Stomach (tissue), 9 donors: Measurements from ENCODE around the gene PPP1R1A. TPM values are rescaled to one million over a fixed set of nuclear protein-coding genes. Genes with fewer than 3 reads are reported as not detected.

Experiments
- DNase-seq, 2 donors: peaks; one replicate each; pipeline versions ENCODE4 v3.0.0 to v3.0.0-alpha.2; 2013 to 2019
- H3K27ac ChIP-seq, 5 donors: fragments of 200-600 bp in 4 of 5; sonication (generic) in 4 of 5; one replicate each; pipeline ENCODE4 v1.5.1; 2013 to 2019; ENCODE audit warnings: mild to moderate bottlenecking in 1 of 5, moderate library complexity in 1 of 5
- H3K27me3 ChIP-seq, 3 donors: fragments of 200-600 bp; sonication (generic); one replicate each; pipeline ENCODE4 v1.5.1; 2017 to 2019; ENCODE audit warnings: mixed run types in 1 of 3
- H3K36me3 ChIP-seq, 4 donors: fragments of 200-600 bp; sonication (generic); 1 replicate in 3 of 4; 2 replicates in 1 of 4; pipeline ENCODE4 v1.5.1; 2016 to 2019
- H3K4me1 ChIP-seq, 4 donors: fragments of 200-600 bp; sonication (generic); one replicate each; pipeline ENCODE4 v1.5.1; 2016 to 2019
- H3K4me3 ChIP-seq, 4 donors: fragments of 200-600 bp; sonication (generic) in 3 of 4; one replicate each; pipeline ENCODE4 v1.5.1; 2016 to 2019; ENCODE audit warnings: mild to moderate bottlenecking in 1 of 4
- H3K9me3 ChIP-seq, 4 donors: fragments of 200-600 bp; sonication (generic); one replicate each; pipeline ENCODE4 v1.5.1; 2016 to 2019
- CTCF ChIP-seq, 7 experiments: fragments of 450-650 bp in 4 of 7; fragments of 200-600 bp in 3 of 7; sonication (generic) in 3 of 7; IDR thresholded peaks; one replicate each; pipeline ENCODE4 v1.5.1; 2016 to 2019; ENCODE audit warnings: antibody characterized with exemption in 7 of 7, control low read depth in 2 of 7, mild to moderate bottlenecking in 1 of 7
- EP300 ChIP-seq: sonication (generic); formaldehyde crosslinking; IDR thresholded peaks from one replicate; pipeline ENCODE4 v1.6.1; 2017; ENCODE audit warnings: antibody characterized with exemption
- POLR2A ChIP-seq, 4 donors: fragments of 450-650 bp; IDR thresholded peaks; one replicate each; pipeline ENCODE4 v1.6.1; 2016; ENCODE audit warnings: antibody characterized with exemption in 4 of 4, control low read depth in 2 of 4, mild to moderate bottlenecking in 1 of 4, moderate library complexity in 1 of 4
- POLR2AphosphoS5 ChIP-seq, 3 donors: sonication (generic); formaldehyde crosslinking; IDR thresholded peaks; one replicate each; pipeline ENCODE4 v1.6.1; 2016; ENCODE audit warnings: antibody characterized with exemption in 3 of 3
- WGBS, 5 donors: extraction: QIAGEN DNeasy Blood & Tissue Kit in 3 of 5; methylation state at CpG; one replicate each; pipeline versions ENCODE4 v1.1.5 to v1.1.7; 2013 to 2018; 5-methylcytosine and 5-hydroxymethylcytosine counted together
- intact Hi-C: fragments of 100-400 bp; cut with DNase I; formaldehyde crosslinking; loops from one replicate; pipeline ENCODE4 v1.15.1; 2023; ENCODE audit warnings: low total_unique reads
- polyA plus RNA-seq, 3 donors: library from polyadenylated mRNA; stranded (reverse); fragments of 200-250 nt; gene quantifications; one replicate each; pipeline ENCODE4 v1.2.3, GENCODE V29; 2013
- total RNA-seq, 5 donors: library from RNA; depleted of rRNA; stranded (reverse); fragments of >200 nt; gene quantifications; one replicate each; pipeline versions ENCODE4 v1.1.0 to v1.2.3, GENCODE V29; 2014 to 2016
- donor health status: healthy with polysubstance abuse.
- donor health status: Bipolar disorder and iron deficiency.
- donor health status: healthy.

PPP1R1A gene
- total and polyA plus RNA-seq, 8 donors = 2.6 to 313 (median 5.9) TPM; not detected in 1

- Histone ChIP-seq H3K36me3 (no peaks in the 10 kb centered on the region), H3K4me3 (no peak overlapping the region), H3K9me3 (no peaks in the 10 kb centered on the region), H3K4me1 (no peaks in the 10 kb centered on the region), H3K27ac (no peak overlapping the region), H3K27me3 (peaks cover 0 to 9% (median 0%) of the 10 kb centered on the region in 3 donors)
- DNase-seq = no peak
- TF ChIP-seq POLR2AphosphoS5 (IDR thresholded peaks at IDR 0.05) = no peak
- no peak for TF ChIP-seq CTCF (IDR thresholded peaks at IDR 0.05)
- TF ChIP-seq EP300 = no peak
- no peak for TF ChIP-seq POLR2A (IDR thresholded peaks at IDR 0.05)
- intact Hi-C loops = no loop called here
- 88 to 97% (median 94%) methylated on average over 6 of the region's 6 CpGs for WGBS, 5 donors
These were observed 16.9 kb upstream of the PPP1R1A start for GRCh38 chr12:54605138-54605970.

- Histone ChIP-seq H3K9me3 (no peaks in the 10 kb centered on the region), H3K36me3 (no peaks in the 10 kb centered on the region), H3K27ac (no peak overlapping the region), H3K4me1 (no peaks in the 10 kb centered on the region), H3K4me3 (no peak overlapping the region), H3K27me3 (peaks cover 0 to 4% (median 0%) of the 10 kb centered on the region in 3 donors)
- 85 to 94% (median 89%) methylated on average over 4 of the region's 4 CpGs for WGBS, 5 donors
- intact Hi-C loops = no loop called here
- DNase-seq = no peak
- TF ChIP-seq POLR2A (IDR thresholded peaks at IDR 0.05) = no peak
- TF ChIP-seq POLR2AphosphoS5 (IDR thresholded peaks at IDR 0.05) = no peak
- TF ChIP-seq EP300 = no peak
- TF ChIP-seq CTCF (IDR thresholded peaks at IDR 0.05) = no peak
These were observed 16.0 kb upstream of the PPP1R1A start for GRCh38 chr12:54604436-54604835.

DNA sequence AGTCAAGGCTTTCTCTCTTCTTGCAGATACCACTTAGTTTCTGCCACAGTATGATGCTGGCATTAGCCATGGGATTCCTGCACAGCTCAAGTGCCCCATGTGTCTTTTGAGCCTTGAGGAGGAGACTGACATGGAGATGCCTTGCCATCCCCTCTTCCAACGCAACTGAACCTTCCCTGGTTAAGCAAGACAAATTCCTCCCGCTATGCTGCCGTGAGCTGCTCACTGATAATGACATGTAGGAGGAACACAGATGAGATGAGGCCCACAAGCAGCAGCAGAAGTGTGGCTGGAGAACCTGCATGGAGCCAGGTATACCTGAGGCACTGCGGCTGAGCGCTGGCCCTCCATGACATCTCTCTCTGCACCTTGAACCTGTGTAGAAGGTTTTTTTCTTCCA lies 15.4 kb upstream of the PPP1R1A start:
- no peak for TF ChIP-seq CTCF (IDR thresholded peaks at IDR 0.05)
- TF ChIP-seq EP300 = no peak
- TF ChIP-seq POLR2A (IDR thresholded peaks at IDR 0.05) = no peak
- no peak for TF ChIP-seq POLR2AphosphoS5 (IDR thresholded peaks at IDR 0.05)
- 83 to 92% (median 87%) methylated on average over 5 of the region's 5 CpGs for WGBS, 5 donors
- H3K4me1 ChIP-seq = no peaks in the 10 kb centered on the region

GRCh38 chr12:54603173-54603814 lies 14.8 kb upstream of the PPP1R1A start:
- intact Hi-C loops = no loop called here

More for the DNA sequence above, 15.4 kb upstream of the PPP1R1A start:
- H3K27me3 ChIP-seq = peaks cover 0 to 4% (median 0%) of the 10 kb centered on the region in 3 donors
- no peak overlapping the region for H3K27ac ChIP-seq
- intact Hi-C loops = no loop called here
- no peaks in the 10 kb centered on the region for H3K36me3 ChIP-seq
- H3K9me3 ChIP-seq = no peaks in the 10 kb centered on the region
- no peak for DNase-seq
- H3K4me3 ChIP-seq = no peak overlapping the region

More at GRCh38 chr12:54603173-54603814, 14.8 kb upstream of the PPP1R1A start:
- no peaks in the 10 kb centered on the region for H3K4me1 ChIP-seq
- no peak overlapping the region for H3K27ac ChIP-seq
- DNase-seq = peak; percentile 71 to 87
- WGBS, 5 donors = 16 to 27% (median 24%) methylated on average over 8 of the region's 8 CpGs
- peaks cover 0 to 2% (median 0%) of the 10 kb centered on the region in 3 donors for H3K27me3 ChIP-seq
- TF ChIP-seq EP300 (no peak), CTCF (IDR thresholded peaks at IDR 0.05) (peak in 5 of 7 experiments; percentile 41 to 75 (median 69)), POLR2AphosphoS5 (IDR thresholded peaks at IDR 0.05) (peak in 1 of 3 donors; percentile 25), POLR2A (IDR thresholded peaks at IDR 0.05) (no peak)
- no peaks in the 10 kb centered on the region for H3K9me3 ChIP-seq
- no peaks in the 10 kb centered on the region for H3K36me3 ChIP-seq
- H3K4me3 ChIP-seq = no peak overlapping the region
